ENCODE results near the gene VIM.

GRCh38 chr10:17203416-17203815 lies 24.6 kb upstream of the VIM start:
- no peak for TF ChIP-seq CTCF (IDR thresholded peaks at IDR 0.05; ENCODE audit: insufficient read depth, low read length)
- no peak for TF ChIP-seq POLR2AphosphoS5 (IDR thresholded peaks at IDR 0.05; ENCODE audit: low read depth)
- no peak for TF ChIP-seq SPI1 (IDR thresholded peaks at IDR 0.05; ENCODE audit: borderline replicate concordance, low read depth)
- no peak for TF ChIP-seq REST (IDR thresholded peaks at IDR 0.05; ENCODE audit: insufficient replicate concordance, low read depth)
- no peak for TF ChIP-seq GABPA (IDR thresholded peaks at IDR 0.05; ENCODE audit: low read depth)
